ENCODE data around the gene ST3GAL6. TPM values are rescaled to one million over a fixed set of nuclear protein-coding genes. Genes with fewer than 3 reads are reported as not detected.

Gene ST3GAL6
- total and polyA plus RNA-seq, 2 of the 13 experiments (the other 11 are each of a cell fraction or from before 2014, with no cell fraction given), result 17.5 to 23.2 TPM

GRCh38 chr3:98732286-98733052 lies 30.7 kb upstream of the ST3GAL6 start (continued):
- peak; percentile 51; the same call in 1 of the 2 replicates for TF ChIP-seq ARNT2 (CRISPR knock-in tag; IDR thresholded peaks at IDR 0.05; ENCODE audit: low read depth)
- TF ChIP-seq E2F5 (CRISPR knock-in tag; conservative IDR thresholded peaks at IDR 0.05), result no peak
- no peak for TF ChIP-seq GPN1 (CRISPR knock-in tag; IDR thresholded peaks at IDR 0.05; ENCODE audit: borderline replicate concordance)
- TF ChIP-seq SIN3B (IDR thresholded peaks at IDR 0.05; ENCODE audit: low read length), result no peak
- TF ChIP-seq ZNF747 (CRISPR knock-in tag; IDR thresholded peaks at IDR 0.05; ENCODE audit: borderline replicate concordance), result peak; percentile 62; the same call in 1 of the 2 replicates
- TF ChIP-seq THYN1 (CRISPR knock-in tag; IDR thresholded peaks at IDR 0.05; ENCODE audit: borderline replicate concordance, low read depth), result no peak
- TF ChIP-seq ONECUT2 (CRISPR knock-in tag; IDR thresholded peaks at IDR 0.05), result peak; percentile 88
- no peak for TF ChIP-seq ZNF674 (CRISPR knock-in tag; IDR thresholded peaks at IDR 0.05; ENCODE audit: low read depth)
- 0 out of 2 replicates have a peak, but pooled peaks have one; percentile 41 for TF ChIP-seq KLF13 (CRISPR knock-in tag; IDR thresholded peaks at IDR 0.05)
- no peak for TF ChIP-seq ZBED4 (CRISPR knock-in tag; IDR thresholded peaks at IDR 0.05; ENCODE audit: borderline replicate concordance)
- TF ChIP-seq ZSCAN5A (CRISPR knock-in tag; IDR thresholded peaks at IDR 0.05; ENCODE audit: borderline replicate concordance), result no peak
- no peak for TF ChIP-seq RBAK (CRISPR knock-in tag; IDR thresholded peaks at IDR 0.05)
- 0 out of 2 replicates have a peak, but pooled peaks have one; percentile 13 for TF ChIP-seq ZNF337 (CRISPR knock-in tag; IDR thresholded peaks at IDR 0.05; ENCODE audit: borderline replicate concordance, low read depth)
- TF ChIP-seq RAD51 (IDR thresholded peaks at IDR 0.05; ENCODE audit: borderline replicate concordance), result no peak
- TF ChIP-seq ZUFSP (CRISPR knock-in tag; IDR thresholded peaks at IDR 0.05; ENCODE audit: borderline replicate concordance), result no peak
- TF ChIP-seq NR1H2 (CRISPR knock-in tag; IDR thresholded peaks at IDR 0.05; ENCODE audit: borderline replicate concordance, low read depth), result no peak
- peak; percentile 55; the same call in 1 of the 2 replicates for TF ChIP-seq POLR2AphosphoS5 (IDR thresholded peaks at IDR 0.05; ENCODE audit: low read depth, low read length)
- TF ChIP-seq ZNF580 (CRISPR knock-in tag; IDR thresholded peaks at IDR 0.05; ENCODE audit: borderline replicate concordance, low read depth), result 0 out of 2 replicates have a peak, but pooled peaks have one; percentile 27
- TF ChIP-seq SATB2 (CRISPR knock-in tag; IDR thresholded peaks at IDR 0.05), result no peak
